Fibroblast of the aortic adventitia (primary cell): ENCODE measurements around the gene TLE6. TPM values are rescaled to one million over a fixed set of nuclear protein-coding genes. Genes with fewer than 3 reads are reported as not detected.

Source experiments
- DNase-seq: peaks from one replicate; pipeline ENCODE4 v3.0.0-alpha.2; 2010; ENCODE audit warnings: low read depth
- H3K4me3 ChIP-seq: 2 replicates; pipeline ENCODE4 v1.5.1; 2011; ENCODE audit warnings: low read depth, mild to moderate bottlenecking, control low read depth, low read length, moderate library complexity
- CTCF ChIP-seq: IDR thresholded peaks from 2 replicates; pipeline ENCODE4 v1.5.1; 2011; ENCODE audit warnings: mild to moderate bottlenecking, low read length, control low read depth, inconsistent platforms; ENCODE audit not compliant: insufficient read depth
- total RNA-seq: library from RNA; depleted of rRNA; stranded (reverse); fragments of >200 nt; gene quantifications from 2 replicates; pipeline ENCODE4 v1.2.3, GENCODE V29; 2012; ENCODE audit warnings: low replicate concordance

Gene TLE6
- total RNA-seq, 1 donor: 0.18 TPM

GRCh38 chr19:2945575-2946184 is 31.7 kb upstream of the TLE6 start:
- peak overlapping the region; percentile 87 for H3K4me3 ChIP-seq
- DNase-seq: no peak
- no peak for TF ChIP-seq CTCF

GRCh38 chr19:2949939-2950285 is 27.5 kb upstream of the TLE6 start:
- no peak for TF ChIP-seq CTCF
- peak; percentile 64 for DNase-seq
- H3K4me3 ChIP-seq: peak overlapping the region; percentile 77

DNA sequence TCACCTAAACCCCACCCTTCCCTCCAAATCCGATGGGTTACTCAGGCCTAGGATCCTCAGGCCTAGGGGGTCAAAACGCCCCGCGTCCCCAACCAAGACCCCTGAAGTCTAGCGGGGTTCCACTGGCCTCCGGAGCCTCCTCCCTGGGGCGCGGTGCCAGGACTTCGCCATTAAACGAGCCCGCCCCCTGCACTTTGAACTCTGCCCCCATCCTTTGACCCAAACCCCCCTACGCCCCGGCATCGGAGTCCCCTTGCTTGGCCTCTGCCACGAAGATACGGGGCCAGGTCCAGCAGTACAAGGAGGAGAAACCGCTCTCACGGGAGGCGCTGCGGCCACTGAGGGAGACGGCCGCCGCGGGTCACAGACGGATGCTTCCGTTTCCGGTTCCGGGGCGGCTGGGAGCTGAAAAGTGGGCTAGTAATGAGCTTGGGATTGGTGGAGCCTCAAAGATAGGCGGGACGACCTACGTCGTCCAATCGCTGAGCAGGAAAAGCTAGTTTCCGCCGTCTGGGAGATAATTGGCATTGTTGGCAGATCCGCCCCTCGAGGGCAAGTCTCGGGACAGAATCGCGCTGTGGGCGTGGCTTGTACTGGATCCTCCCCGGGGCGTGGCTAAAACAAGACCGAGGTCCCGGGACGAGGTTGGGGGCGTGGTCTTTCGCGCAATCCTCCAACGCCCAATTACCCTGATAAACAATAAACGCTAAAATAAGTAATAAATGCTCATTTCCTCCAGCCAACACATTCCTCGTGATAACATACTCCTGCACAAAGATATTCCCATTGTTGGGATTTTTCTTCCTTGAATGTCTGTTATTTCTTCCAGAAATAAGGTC is 26.9 kb upstream of the TLE6 start:
- no peak for TF ChIP-seq CTCF
- DNase-seq: peak; percentile 100
- H3K4me3 ChIP-seq: peak overlapping the region; percentile 77

DNA sequence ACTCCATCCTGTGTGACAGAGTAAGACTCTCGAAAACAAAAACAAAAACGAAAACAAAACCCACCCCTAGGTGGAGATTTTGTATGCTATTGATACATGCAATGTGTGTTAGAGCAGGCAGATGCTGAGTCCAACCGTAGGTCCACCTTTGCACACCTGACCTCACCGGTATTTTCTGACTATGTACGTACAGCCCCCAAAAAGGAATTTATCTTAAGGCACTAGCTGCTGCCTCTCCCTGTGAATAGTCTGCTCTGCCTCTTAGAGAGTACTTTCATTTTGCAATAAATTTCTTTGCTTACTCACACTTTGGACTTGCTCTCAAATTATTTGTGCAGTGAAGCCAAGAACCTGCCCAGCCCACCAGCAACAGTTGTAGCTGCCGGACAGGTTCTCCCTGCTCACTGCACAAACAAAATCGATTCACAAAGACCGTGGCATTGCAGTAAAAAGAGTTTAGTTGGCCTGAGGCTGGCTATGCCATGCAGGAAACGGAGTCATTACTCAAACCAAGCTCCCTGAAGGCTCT is 24.3 kb upstream of the TLE6 start:
- DNase-seq: peak; percentile 55
- peak; percentile 33 for TF ChIP-seq CTCF
- peak overlapping the region; percentile 52 for H3K4me3 ChIP-seq

- TF ChIP-seq CTCF: no peak
- no peak overlapping the region for H3K4me3 ChIP-seq
- no peak for DNase-seq
Observed at GRCh38 chr19:2957160-2957559, 20.2 kb upstream of the TLE6 start.

- TF ChIP-seq CTCF: no peak
- no peak overlapping the region for H3K4me3 ChIP-seq
- DNase-seq: no peak
Observed at GRCh38 chr19:2960120-2960519, 17.2 kb upstream of the TLE6 start.
